Progenitor cell of endocrine pancreas (in vitro differentiated cells): ENCODE data around the gene BMPR1B. TPM values are rescaled to one million over a fixed set of nuclear protein-coding genes. Genes with fewer than 3 reads are reported as not detected.

Experiments used
- DNase-seq: peaks from one replicate; pipeline ENCODE4 v3.0.0; 2021; ENCODE audit warnings: low spot score; ENCODE audit not compliant: unreplicated experiment
- H3K27ac Mint-ChIP-seq: 2 replicates; pipeline ENCODE4 v1.8.0; 2021; ENCODE audit warnings: mild to moderate bottlenecking, moderate library complexity, mixed read lengths
- H3K27me3 Mint-ChIP-seq: 2 replicates; pipeline ENCODE4 v1.8.0; 2021; ENCODE audit warnings: mixed read lengths
- H3K36me3 Mint-ChIP-seq: 2 replicates; pipeline ENCODE4 v1.8.0; 2022; ENCODE audit warnings: mixed read lengths; ENCODE audit not compliant: insufficient read depth
- H3K4me1 Mint-ChIP-seq: 2 replicates; pipeline ENCODE4 v1.8.0; 2021; ENCODE audit warnings: low read depth, mixed read lengths
- H3K4me3 Mint-ChIP-seq: 2 replicates; pipeline ENCODE4 v1.8.0; 2021; ENCODE audit warnings: low read depth, mild to moderate bottlenecking, moderate library complexity, mixed read lengths
- H3K9me3 Mint-ChIP-seq: 2 replicates; pipeline ENCODE4 v1.8.0; 2021; ENCODE audit warnings: low read depth, mixed read lengths
- total RNA-seq: library from RNA; stranded (reverse); gene quantifications from 2 replicates; pipeline ENCODE4 v1.2.1, GENCODE V29; 2021
- TF ChIP-seq, protein P1 (sequence below): fragments of 200-600 bp; sonication (generic); IDR thresholded peaks from one replicate; pipeline ENCODE4 v1.5.0; 2021; ENCODE audit warnings: antibody characterized with exemption, mild to moderate bottlenecking; ENCODE audit not compliant: unreplicated experiment

The BMPR1B gene
- total RNA-seq, 1 donor from 2014 or later = 21.1 TPM

DNA sequence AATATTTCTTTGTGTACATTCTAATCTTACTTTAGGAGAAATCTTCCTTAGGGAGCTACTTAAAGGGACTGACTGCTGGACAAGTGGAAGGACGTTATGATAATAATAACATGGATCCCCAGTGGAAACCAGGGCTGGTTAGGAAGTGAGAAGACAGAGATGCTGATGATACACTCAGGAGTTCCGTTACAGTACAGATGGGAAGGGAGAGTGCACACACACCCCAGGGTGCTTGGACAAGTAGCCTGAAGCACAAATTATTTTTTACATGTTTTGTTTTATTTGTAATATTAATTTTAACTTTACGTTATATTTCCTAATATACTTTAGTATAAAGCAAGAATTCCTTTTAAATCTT, 84.1 kb downstream of the BMPR1B start:
- Mint-ChIP-seq H3K9me3 (peaks cover 5% of the 10 kb centered on the region), H3K27me3 (no peaks in the 10 kb centered on the region), H3K27ac (no peak overlapping the region), H3K36me3 (peaks cover 10% of the 10 kb centered on the region), H3K4me3 (no peak overlapping the region), H3K4me1 (peaks cover 8% of the 10 kb centered on the region)
- DNase-seq = no peak
- TF ChIP-seq, protein P1, sequence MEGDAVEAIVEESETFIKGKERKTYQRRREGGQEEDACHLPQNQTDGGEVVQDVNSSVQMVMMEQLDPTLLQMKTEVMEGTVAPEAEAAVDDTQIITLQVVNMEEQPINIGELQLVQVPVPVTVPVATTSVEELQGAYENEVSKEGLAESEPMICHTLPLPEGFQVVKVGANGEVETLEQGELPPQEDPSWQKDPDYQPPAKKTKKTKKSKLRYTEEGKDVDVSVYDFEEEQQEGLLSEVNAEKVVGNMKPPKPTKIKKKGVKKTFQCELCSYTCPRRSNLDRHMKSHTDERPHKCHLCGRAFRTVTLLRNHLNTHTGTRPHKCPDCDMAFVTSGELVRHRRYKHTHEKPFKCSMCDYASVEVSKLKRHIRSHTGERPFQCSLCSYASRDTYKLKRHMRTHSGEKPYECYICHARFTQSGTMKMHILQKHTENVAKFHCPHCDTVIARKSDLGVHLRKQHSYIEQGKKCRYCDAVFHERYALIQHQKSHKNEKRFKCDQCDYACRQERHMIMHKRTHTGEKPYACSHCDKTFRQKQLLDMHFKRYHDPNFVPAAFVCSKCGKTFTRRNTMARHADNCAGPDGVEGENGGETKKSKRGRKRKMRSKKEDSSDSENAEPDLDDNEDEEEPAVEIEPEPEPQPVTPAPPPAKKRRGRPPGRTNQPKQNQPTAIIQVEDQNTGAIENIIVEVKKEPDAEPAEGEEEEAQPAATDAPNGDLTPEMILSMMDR = no peak

DNA sequence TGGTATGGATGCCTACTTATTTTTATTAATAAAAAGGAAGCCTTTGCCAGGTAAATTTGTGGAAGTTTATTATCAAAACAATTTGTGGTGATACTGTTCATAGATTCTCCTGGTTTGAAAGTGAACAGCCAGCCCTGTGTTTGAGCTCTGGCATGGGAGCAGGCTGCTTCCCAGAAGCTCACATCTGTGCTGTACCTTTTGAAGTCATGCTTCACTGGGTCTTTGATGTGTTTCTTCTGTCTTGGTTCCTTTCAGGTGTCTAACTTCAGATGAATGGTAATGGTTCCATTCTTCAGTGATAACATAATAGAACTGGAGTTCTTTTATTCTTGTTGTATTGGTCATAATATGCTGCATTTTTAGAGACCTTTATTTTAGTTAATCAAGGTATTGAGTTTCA, 85.5 kb downstream of the BMPR1B start:
- Mint-ChIP-seq H3K9me3 (peaks cover 11% of the 10 kb centered on the region), H3K4me3 (no peak overlapping the region), H3K36me3 (peaks cover 17% of the 10 kb centered on the region), H3K27me3 (no peaks in the 10 kb centered on the region), H3K4me1 (peaks cover 8% of the 10 kb centered on the region), H3K27ac (no peak overlapping the region)
- DNase-seq = no peak
- TF ChIP-seq, protein P1 = no peak

GRCh38 chr4:94848326-94848725, 90.6 kb downstream of the BMPR1B start:
- H3K27ac Mint-ChIP-seq = no peak overlapping the region
- H3K27me3 Mint-ChIP-seq = no peaks in the 10 kb centered on the region
- no peak for DNase-seq
- peaks cover 14% of the 10 kb centered on the region for H3K36me3 Mint-ChIP-seq
- TF ChIP-seq, protein P1 = no peak
- H3K9me3 Mint-ChIP-seq = peaks cover 11% of the 10 kb centered on the region
- no peak overlapping the region for H3K4me3 Mint-ChIP-seq
- H3K4me1 Mint-ChIP-seq = peaks cover 4% of the 10 kb centered on the region

- Mint-ChIP-seq H3K27me3 (no peaks in the 10 kb centered on the region), H3K9me3 (peaks cover 11% of the 10 kb centered on the region), H3K27ac (no peak overlapping the region), H3K4me3 (no peak overlapping the region), H3K4me1 (no peaks in the 10 kb centered on the region), H3K36me3 (peaks cover 14% of the 10 kb centered on the region)
- DNase-seq = no peak
- TF ChIP-seq, protein P1 = no peak
These were observed 92.1 kb downstream of the BMPR1B start for GRCh38 chr4:94849901-94850300.

DNA sequence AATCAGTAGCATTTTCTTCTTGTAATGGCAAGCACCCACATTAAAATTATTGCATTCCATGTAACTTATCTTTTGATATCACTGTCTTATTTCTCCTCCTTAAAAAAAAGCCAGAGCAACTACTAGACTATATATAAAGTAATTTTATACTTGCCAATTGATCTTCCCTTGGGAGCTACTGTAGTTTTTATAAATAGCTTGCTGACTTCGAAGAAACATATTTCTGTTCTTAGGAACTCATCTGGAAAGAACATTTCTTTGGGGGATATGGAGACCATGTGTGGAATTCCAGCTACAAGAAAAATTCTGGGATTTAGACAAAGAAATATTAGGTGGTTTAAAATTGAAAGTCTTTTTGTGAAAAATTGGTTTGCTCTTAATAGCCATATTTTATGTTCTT, 94.9 kb downstream of the BMPR1B start:
- H3K4me1 Mint-ChIP-seq = peaks cover 2% of the 10 kb centered on the region
- peaks cover 4% of the 10 kb centered on the region for H3K36me3 Mint-ChIP-seq

More for the DNA sequence above, 94.9 kb downstream of the BMPR1B start:
- Mint-ChIP-seq H3K4me3 (no peak overlapping the region), H3K9me3 (no peaks in the 10 kb centered on the region), H3K27me3 (no peaks in the 10 kb centered on the region), H3K27ac (no peak overlapping the region)
- DNase-seq = no peak
- TF ChIP-seq, protein P1 = no peak
